KOPT-K1 (cell line): Measurements from ENCODE around the gene MRPL10.

Experiments used
- H3K27ac ChIP-seq: fragments of 200-600 bp; sonication (generic); 2 replicates; pipeline ENCODE4 v1.5.1; 2016; ENCODE audit warnings: antibody characterized with exemption, mild to moderate bottlenecking, low read depth, low read length; ENCODE audit not compliant: poor library complexity, severe bottlenecking
- H3K36me3 ChIP-seq: fragments of 200-600 bp; sonication (generic); 2 replicates; pipeline ENCODE4 v1.5.1; 2017; ENCODE audit warnings: antibody characterized with exemption, mild to moderate bottlenecking, low read length, moderate library complexity; ENCODE audit not compliant: insufficient read depth
- H3K9me3 ChIP-seq: fragments of 200-600 bp; sonication (generic); 2 replicates; pipeline ENCODE4 v1.5.1; 2017; ENCODE audit warnings: antibody characterized with exemption, low read length, mild to moderate bottlenecking; ENCODE audit not compliant: insufficient read depth, poor library complexity, severe bottlenecking

MRPL10 gene

GRCh38 chr17:47803751-47804150, 27.6 kb downstream of the MRPL10 start:
- H3K27ac ChIP-seq, result no peak overlapping the region
- H3K9me3 ChIP-seq, result no peaks in the 10 kb centered on the region
- peaks cover 22% of the 10 kb centered on the region; the same call in 1 of the 2 replicates for H3K36me3 ChIP-seq

GRCh38 chr17:47803201-47803600, 28.1 kb downstream of the MRPL10 start:
- Histone ChIP-seq H3K9me3 (no peaks in the 10 kb centered on the region), H3K36me3 (peaks cover 16% of the 10 kb centered on the region; the same call in 1 of the 2 replicates), H3K27ac (no peak overlapping the region)

DNA sequence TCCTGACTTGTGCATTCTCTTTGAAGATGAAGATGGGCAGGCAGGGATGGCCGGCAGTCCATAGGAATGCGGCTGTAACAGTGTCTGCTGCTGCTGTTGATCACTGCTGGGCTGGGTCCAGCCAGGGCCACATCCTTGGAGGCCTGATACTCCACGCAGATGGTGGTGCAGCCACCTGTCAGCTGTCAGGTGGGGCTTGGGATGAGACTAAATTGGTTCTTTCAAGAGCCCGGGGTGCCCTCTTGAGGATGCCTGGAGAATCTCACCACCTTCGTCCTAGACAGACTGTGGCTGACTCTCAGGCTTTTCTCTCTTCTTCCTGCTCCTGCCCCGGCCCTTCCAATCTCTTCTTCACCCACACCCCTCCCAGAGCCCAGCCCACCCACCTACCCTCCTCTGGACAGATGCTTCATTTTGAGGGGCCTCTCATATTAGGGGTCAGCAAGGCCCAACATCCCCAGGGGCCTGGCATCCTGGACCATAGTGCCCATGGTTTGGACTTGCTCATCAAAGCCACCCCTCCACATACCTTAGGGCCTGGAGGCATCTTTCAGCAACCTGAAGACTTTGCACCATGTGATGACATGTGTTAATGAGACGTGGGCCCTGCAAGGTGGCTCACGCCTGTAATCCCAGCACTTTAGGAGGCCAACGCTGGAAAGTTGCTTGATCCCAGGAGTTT, 28.9 kb downstream of the MRPL10 start:
- Histone ChIP-seq H3K27ac (no peak overlapping the region), H3K9me3 (no peaks in the 10 kb centered on the region), H3K36me3 (peaks cover 9% of the 10 kb centered on the region; the same call in 1 of the 2 replicates)

GRCh38 chr17:47801906-47802305, 29.4 kb downstream of the MRPL10 start:
- no peak overlapping the region for H3K27ac ChIP-seq
- H3K36me3 ChIP-seq, result peaks cover 3% of the 10 kb centered on the region; the same call in 1 of the 2 replicates
- H3K9me3 ChIP-seq, result no peaks in the 10 kb centered on the region

DNA sequence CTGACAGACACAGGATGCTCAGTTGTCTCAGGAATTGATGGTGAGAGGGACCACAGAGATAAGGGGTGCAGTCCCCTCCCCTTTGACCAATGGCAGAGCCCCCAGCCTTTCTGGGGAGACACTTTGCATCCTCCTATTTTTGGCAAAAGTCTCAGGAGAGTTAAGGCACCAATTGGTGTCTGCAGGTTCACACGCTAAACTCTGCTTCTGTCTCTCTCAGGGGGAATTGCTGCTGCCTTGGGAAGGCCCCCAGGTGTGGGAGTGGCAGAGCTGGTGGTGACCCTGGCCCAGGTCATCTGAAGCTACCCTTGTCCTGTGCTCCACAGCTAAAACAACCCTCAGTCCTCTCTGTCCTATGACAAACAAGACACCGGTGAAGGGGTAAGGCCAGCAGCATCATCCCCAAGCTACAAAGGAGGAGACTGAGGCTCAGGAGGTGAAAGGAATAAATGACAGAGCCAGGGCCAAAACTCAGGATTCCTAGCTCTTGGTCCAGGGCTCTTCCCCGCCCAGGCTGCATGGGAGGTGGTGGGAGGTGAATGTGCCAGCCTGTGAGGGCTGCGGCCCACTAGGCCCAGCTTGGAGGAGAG, 30.1 kb downstream of the MRPL10 start:
- Histone ChIP-seq H3K36me3 (no peaks in the 10 kb centered on the region), H3K27ac (no peak overlapping the region), H3K9me3 (no peaks in the 10 kb centered on the region)

GRCh38 chr17:47800686-47801085, 30.7 kb downstream of the MRPL10 start:
- no peak overlapping the region for H3K27ac ChIP-seq
- H3K9me3 ChIP-seq, result no peaks in the 10 kb centered on the region
- no peaks in the 10 kb centered on the region for H3K36me3 ChIP-seq

DNA sequence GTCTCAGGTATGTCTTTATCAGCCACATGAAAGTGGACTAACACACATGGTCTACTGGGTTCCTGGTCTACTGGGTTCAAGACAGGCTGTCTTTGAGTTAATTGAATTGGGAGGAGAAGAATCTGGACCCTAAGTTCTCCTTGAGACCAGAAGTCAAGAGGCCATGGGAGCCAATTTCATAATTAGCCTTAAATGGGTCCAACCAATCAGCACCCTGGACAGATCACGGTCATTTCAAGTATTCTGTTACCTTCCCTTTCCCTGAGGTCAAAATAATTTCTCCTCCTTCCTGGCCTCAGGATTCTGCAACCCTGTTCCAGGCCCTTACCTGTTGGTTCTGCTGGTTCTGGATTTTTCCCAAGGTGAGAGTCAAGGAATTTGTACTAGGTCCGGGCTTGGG, 33.5 kb downstream of the MRPL10 start:
- Histone ChIP-seq H3K9me3 (no peaks in the 10 kb centered on the region), H3K27ac (no peak overlapping the region), H3K36me3 (no peaks in the 10 kb centered on the region)

DNA sequence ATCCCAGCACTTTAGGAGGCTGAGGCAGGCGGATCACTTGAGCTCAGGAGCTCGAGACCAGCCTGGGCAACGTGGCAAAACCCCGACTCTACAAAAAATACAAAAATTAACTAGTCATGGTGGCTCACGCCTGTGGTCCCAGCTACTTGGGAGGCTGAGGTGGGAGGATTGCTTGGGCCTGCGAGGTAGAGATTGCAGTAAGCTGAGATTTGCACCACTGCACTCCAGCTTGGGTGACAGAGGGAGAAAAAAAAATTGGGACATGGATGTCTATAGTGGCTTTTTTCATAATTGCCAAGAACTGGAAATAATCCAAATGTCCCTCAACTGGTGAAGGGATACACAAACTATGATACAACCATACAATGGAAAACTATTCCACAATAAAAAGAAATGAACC, 38.4 kb downstream of the MRPL10 start:
- Histone ChIP-seq H3K9me3 (no peaks in the 10 kb centered on the region), H3K36me3 (no peaks in the 10 kb centered on the region), H3K27ac (no peak overlapping the region)

GRCh38 chr17:47792457-47792856, 38.9 kb downstream of the MRPL10 start:
- no peak overlapping the region for H3K27ac ChIP-seq
- no peaks in the 10 kb centered on the region for H3K36me3 ChIP-seq
- H3K9me3 ChIP-seq, result no peaks in the 10 kb centered on the region

DNA sequence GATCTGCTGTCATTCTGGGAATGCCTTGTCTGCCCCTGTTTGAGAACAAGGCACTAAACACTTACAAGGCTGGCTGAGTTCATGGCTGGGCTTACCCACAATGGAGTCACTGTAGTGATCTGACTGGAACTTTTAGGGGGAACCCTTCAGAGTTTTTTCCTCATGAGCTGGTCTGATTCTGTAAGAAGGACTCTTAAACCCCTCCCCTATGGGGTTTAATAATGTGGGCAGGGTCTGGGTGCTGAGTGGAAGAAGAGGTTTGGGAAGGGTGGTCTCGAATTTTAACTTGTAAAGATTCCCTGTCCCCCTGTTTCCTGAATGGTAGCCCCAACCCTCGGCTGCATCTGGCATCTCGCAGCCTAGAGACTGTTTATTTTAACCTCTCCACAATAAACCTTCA, 40.3 kb downstream of the MRPL10 start:
- H3K27ac ChIP-seq, result no peak overlapping the region
- no peaks in the 10 kb centered on the region for H3K9me3 ChIP-seq
- no peaks in the 10 kb centered on the region for H3K36me3 ChIP-seq

DNA sequence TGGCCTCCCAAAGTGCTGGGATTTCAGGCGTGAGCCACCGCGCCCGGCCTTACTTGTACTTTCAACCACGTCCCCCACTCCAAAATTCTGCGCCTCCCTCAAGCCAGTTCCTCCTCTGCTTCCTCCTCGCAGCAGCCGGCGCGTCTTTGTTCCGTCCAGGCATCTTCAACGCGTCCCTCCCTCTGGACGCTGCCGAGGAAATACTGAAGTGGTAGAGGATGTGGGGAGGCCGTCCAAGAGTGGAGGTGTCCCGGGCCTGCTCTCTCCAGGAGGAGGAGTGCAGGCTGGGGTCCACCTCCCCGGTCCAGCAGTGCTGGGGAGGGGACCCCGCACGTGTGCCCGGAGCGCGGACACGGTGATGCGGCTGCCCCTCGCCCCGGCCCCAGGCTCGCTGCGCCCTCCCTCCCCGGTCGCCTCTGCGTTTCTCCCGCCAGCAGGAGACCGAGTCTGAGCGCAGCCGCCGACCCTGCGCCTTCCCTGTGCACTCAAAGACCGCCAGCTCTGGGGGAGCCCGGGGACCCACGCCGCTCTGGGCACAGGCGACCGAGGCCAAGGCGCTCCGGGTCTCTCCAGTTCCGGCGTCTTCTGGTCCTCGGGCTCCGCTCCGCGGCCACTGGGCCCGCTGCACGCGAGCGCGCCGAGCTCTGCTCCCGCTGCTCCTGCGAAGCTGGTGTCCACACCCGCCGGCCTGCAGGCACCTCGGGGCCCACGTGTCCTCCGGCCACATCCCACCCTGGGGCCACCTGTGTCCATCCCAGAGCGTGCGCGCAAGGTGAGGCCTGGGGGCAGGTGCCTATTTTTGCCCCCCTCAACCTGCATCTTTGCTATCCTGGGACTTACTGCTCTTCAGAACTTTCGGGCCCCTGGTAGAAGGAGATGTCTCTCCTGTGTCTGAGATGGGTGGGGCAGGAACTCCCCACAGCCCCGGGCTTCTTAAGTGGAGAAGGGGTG, 41.5 kb downstream of the MRPL10 start:
- no peaks in the 10 kb centered on the region for H3K9me3 ChIP-seq
- no peak overlapping the region for H3K27ac ChIP-seq
- no peaks in the 10 kb centered on the region for H3K36me3 ChIP-seq

GRCh38 chr17:47785538-47786123, 45.7 kb downstream of the MRPL10 start:
- Histone ChIP-seq H3K9me3 (no peaks in the 10 kb centered on the region), H3K36me3 (no peaks in the 10 kb centered on the region), H3K27ac (no peak overlapping the region)

- Histone ChIP-seq H3K27ac (no peak overlapping the region), H3K36me3 (no peaks in the 10 kb centered on the region), H3K9me3 (no peaks in the 10 kb centered on the region)
These were observed 49.9 kb downstream of the MRPL10 start for GRCh38 chr17:47781397-47781796.

DNA sequence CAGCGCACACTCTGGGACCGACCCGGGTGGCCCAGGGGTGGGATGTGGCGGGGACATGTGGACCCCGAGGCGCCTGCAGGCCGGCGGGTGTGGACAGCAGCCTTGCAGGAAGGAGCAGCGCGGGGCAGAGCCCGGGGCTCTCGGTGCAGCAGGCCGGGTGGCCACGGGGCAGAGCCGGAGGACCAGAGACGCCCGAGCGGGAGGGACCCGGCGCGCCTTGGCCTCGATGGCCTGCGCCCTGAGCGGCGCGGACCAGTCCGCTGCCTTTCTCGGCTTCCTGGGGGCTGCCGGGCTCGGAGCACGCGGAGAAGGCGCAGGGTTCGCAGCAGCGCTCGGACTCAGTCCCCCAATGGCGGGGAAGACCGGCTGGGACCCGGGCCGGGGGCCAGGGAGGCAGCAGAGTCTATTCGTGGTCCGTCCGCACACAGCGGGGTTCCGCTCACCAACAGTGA, 53.1 kb downstream of the MRPL10 start:
- Histone ChIP-seq H3K36me3 (no peaks in the 10 kb centered on the region), H3K9me3 (no peaks in the 10 kb centered on the region), H3K27ac (no peak overlapping the region)
